PC-9 (cell line): ENCODE measurements around the gene PGA5. TPM values are rescaled to one million over a fixed set of nuclear protein-coding genes. Genes with fewer than 3 reads are reported as not detected.
"Not testable (repeated sequence)": the region's sequence is repeated elsewhere in the genome, so short reads cannot be mapped to it uniquely, and the experiment has no call there.

Experiments
- BruUV-seq: library from RNA; stranded (reverse); fragments of 400-500 nt; replicated peaks from 2 replicates; lab custom pipeline; 2021; lab: Mats Ljungman, UMichigan
- CTCF ChIA-PET: fragments of 300-600 bp; sonication (Branson Sonifier 250); formaldehyde crosslinking; loops from one replicate; lab custom pipeline; 2022; ENCODE audit warnings: antibody characterized with exemption; lab: Charles Lee
- POLR2A ChIA-PET: fragments of 300-600 bp; sonication (Branson Sonifier 250); formaldehyde crosslinking; loops from one replicate; lab custom pipeline; 2022; ENCODE audit warnings: antibody characterized with exemption; ENCODE audit not compliant: unreplicated experiment; lab: Charles Lee
- DNase-seq, 2 experiments: peaks; one replicate each; pipeline versions ENCODE4 v3.0.0 to v3.0.0-alpha.2; 2015 to 2022; ENCODE audit warnings: mixed read lengths in 1 of 2
- H2AFZ ChIP-seq: fragments of 200-600 bp; sonication (generic); 2 replicates; pipeline ENCODE4 v1.8.1; 2017; ENCODE audit warnings: antibody characterized with exemption
- H3F3A ChIP-seq: fragments of 200-600 bp; sonication (generic); 2 replicates; pipeline ENCODE4 v1.8.1; 2017; ENCODE audit warnings: antibody characterized with exemption, mild to moderate bottlenecking, low read depth; ENCODE audit not compliant: insufficient read depth
- H3K27ac ChIP-seq: fragments of 200-600 bp; sonication (generic); 2 replicates; pipeline ENCODE4 v1.6.1; 2016; ENCODE audit warnings: mixed run types
- H3K27me3 ChIP-seq: fragments of 200-600 bp; sonication (generic); 2 replicates; pipeline ENCODE4 v1.6.1; 2016; ENCODE audit warnings: low read depth, mixed run types; ENCODE audit not compliant: insufficient read depth
- H3K36me3 ChIP-seq: fragments of 200-600 bp; sonication (generic); 2 replicates; pipeline ENCODE4 v1.6.1; 2016; ENCODE audit warnings: low read depth, mixed run types
- H3K4me1 ChIP-seq: fragments of 200-600 bp; sonication (generic); replicated peaks from 2 replicates; pipeline ENCODE4 v1.6.1; 2016; ENCODE audit warnings: mixed run types; ENCODE audit not compliant: insufficient read depth
- H3K4me2 ChIP-seq: fragments of 200-600 bp; sonication (generic); 2 replicates; pipeline ENCODE4 v1.6.1; 2017; ENCODE audit warnings: mixed run types
- H3K4me3 ChIP-seq: fragments of 200-600 bp; sonication (generic); 2 replicates; pipeline ENCODE4 v1.6.1; 2016; ENCODE audit warnings: mixed run types
- H3K79me2 ChIP-seq: fragments of 200-600 bp; sonication (generic); 2 replicates; pipeline ENCODE4 v1.6.1; 2017; ENCODE audit warnings: low read depth, mixed run types
- H3K9me2 ChIP-seq: fragments of 200-600 bp; sonication (generic); 2 replicates; pipeline ENCODE4 v1.8.1; 2017; ENCODE audit warnings: mild to moderate bottlenecking; ENCODE audit not compliant: insufficient read depth
- H3K9me3 ChIP-seq: fragments of 200-600 bp; sonication (generic); 2 replicates; pipeline ENCODE4 v1.8.1; 2016; ENCODE audit warnings: low read depth; ENCODE audit not compliant: insufficient read depth
- H4K20me1 ChIP-seq: fragments of 200-600 bp; sonication (generic); 2 replicates; pipeline ENCODE4 v1.8.1; 2017; ENCODE audit not compliant: insufficient read depth
- intact Hi-C: fragments of 100-400 bp; cut with micrococcal nuclease; formaldehyde crosslinking; loops from one replicate; pipeline ENCODE4 v1.10.0; 2022; ENCODE audit not compliant: unreplicated experiment
- total RNA-seq: library from RNA; stranded (reverse); gene quantifications from 2 replicates; pipeline ENCODE4 v1.2.3, GENCODE V29; 2021

Gene PGA5
- total RNA-seq, 1 experiment from 2014 or later: not detected

DNA sequence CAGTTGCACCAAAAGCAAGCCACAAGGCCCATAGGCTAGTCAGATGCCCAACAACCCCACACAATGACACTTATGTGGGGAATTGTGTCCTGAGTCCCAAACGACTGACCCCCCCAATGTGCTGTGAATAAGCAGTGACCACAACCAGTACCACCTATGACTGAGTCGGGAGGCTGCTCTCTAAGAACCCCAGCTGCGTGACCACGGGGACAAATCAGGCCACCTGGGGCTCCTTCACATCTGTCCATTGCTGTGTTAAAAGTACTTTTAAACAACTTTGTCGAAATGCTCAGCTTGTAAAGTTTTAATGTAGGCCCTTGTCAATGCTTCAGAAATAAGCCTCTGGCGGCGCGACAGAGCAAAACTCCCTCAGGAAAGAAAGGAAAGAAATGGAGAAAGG lies 687 bp upstream of the PGA5 start:
- H3K36me3 ChIP-seq, H3K27ac ChIP-seq, BruUV-seq, H3K9me3 ChIP-seq, H3K4me2 ChIP-seq, H3K27me3 ChIP-seq, intact Hi-C loops, CTCF ChIA-PET, H3F3A ChIP-seq, DNase-seq, H4K20me1 ChIP-seq, H2AFZ ChIP-seq, H3K9me2 ChIP-seq, H3K4me1 ChIP-seq, H3K4me3 ChIP-seq, POLR2A ChIA-PET, H3K79me2 ChIP-seq: not testable (repeated sequence)

DNA sequence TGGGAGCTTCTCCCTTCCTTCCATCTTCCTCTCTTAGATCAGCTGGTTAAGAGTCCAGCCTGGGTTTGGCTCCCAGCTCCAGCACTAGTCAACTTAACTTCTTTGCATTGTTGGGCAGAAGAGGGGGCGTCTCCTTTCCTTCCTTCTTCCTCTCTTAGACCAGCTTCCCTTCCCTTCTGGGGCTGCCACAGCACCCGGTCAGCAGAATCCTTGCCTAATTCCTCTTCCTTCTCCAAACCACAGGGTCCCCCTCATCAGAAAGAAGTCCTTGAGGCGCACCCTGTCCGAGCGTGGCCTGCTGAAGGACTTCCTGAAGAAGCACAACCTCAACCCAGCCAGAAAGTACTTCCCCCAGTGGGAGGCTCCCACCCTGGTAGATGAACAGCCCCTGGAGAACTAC lies 551 bp downstream of the PGA5 start:
- H3K4me2 ChIP-seq, BruUV-seq, H3K9me3 ChIP-seq, intact Hi-C loops, H3F3A ChIP-seq, H3K4me3 ChIP-seq, H3K27ac ChIP-seq, H3K36me3 ChIP-seq, H4K20me1 ChIP-seq, H3K9me2 ChIP-seq, H2AFZ ChIP-seq, POLR2A ChIA-PET, CTCF ChIA-PET, H3K79me2 ChIP-seq, H3K4me1 ChIP-seq, DNase-seq: not testable (repeated sequence)
- peaks cover 12% of the 10 kb centered on the region for H3K27me3 ChIP-seq

DNA sequence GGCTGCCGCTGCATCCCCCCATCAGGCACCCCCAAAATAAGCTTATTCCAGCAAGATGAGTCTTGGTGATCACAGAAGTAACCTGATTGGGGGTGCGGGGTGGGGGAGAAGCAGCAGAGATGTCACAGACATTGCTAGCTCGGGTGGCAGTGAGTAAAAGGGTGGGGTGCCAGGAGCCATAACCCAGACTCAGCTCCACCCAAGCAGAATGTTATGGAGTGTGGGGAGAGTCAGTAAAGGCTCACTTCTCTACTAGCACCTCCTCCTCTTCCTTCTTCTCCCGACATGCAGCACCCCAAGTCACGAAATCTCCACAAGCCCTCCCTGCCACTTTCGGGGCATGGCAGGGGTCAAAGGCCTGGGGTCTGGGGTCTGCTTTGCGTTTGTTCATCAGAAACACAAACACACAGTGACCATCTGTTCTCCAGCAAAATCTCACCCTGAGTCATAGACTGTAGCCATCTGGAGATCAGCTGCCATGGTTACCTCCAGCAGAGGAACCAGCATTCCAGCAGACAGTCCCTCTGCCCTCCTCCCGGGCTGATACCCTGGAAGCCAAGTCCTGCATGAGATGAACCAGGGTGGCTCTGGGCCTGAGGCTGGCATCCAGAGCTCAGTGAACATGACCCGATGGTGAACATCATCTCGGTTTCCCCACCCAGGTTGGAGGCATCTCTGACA lies 4.4 kb downstream of the PGA5 start:
- DNase-seq, BruUV-seq, H3K9me2 ChIP-seq, POLR2A ChIA-PET, H3K9me3 ChIP-seq, H3K4me3 ChIP-seq, H3K79me2 ChIP-seq, H2AFZ ChIP-seq, H3K27ac ChIP-seq, CTCF ChIA-PET, H4K20me1 ChIP-seq, H3F3A ChIP-seq, intact Hi-C loops, H3K4me1 ChIP-seq, H3K4me2 ChIP-seq, H3K36me3 ChIP-seq: not testable (repeated sequence)
- H3K27me3 ChIP-seq: peaks cover 43% of the 10 kb centered on the region

DNA sequence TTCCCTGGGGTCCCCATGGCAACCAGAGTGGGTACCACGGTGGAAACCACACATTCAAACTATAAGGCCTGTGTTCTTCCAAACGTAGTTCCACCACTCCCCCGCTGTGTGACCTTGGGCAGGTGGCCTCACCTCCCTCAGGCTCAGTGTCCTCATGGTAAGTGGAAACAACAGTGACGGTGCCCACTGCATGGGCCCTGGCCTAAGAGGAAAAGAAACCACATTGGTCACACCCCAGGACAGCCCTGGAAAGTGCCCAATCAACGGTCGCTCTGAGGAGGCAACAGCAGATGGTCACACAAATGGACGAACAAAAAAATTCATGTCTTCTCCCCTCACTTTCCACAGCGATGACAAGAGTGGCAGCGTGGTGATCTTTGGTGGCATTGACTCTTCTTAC lies 7.1 kb downstream of the PGA5 start:
- H3K27me3 ChIP-seq: peaks cover 68% of the 10 kb centered on the region
- H3K4me1 ChIP-seq, H3K27ac ChIP-seq, H3K4me2 ChIP-seq, H4K20me1 ChIP-seq, H3K9me2 ChIP-seq, H3K36me3 ChIP-seq, DNase-seq, BruUV-seq, H3K79me2 ChIP-seq, intact Hi-C loops, CTCF ChIA-PET, H3F3A ChIP-seq, POLR2A ChIA-PET, H3K4me3 ChIP-seq, H3K9me3 ChIP-seq, H2AFZ ChIP-seq: not testable (repeated sequence)

DNA sequence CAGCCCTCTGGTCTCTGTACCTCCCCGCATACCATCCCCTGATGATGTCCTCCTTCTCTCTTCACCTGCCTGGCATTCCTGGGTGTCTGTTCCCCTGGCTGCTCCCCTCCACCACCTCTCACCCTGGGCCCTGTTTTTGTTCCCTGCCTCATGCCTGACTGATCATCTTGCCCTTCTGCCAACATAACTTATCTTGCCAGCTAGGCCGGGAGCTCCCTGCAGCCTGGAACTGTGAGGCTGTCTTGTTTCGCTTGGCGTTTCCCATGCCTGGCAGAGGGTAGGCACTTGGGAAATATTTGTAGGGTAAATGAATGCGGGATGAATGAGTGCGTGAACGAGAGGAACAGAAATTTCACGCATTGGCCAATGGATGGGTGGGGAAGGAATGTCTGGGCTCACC lies 8.2 kb downstream of the PGA5 start:
- H3K79me2 ChIP-seq, H3K9me2 ChIP-seq, H2AFZ ChIP-seq, DNase-seq, H4K20me1 ChIP-seq, H3K36me3 ChIP-seq, H3K9me3 ChIP-seq, CTCF ChIA-PET, H3K4me2 ChIP-seq, POLR2A ChIA-PET, H3K4me3 ChIP-seq, BruUV-seq, H3K4me1 ChIP-seq, intact Hi-C loops, H3F3A ChIP-seq, H3K27ac ChIP-seq: not testable (repeated sequence)
- peaks cover 78% of the 10 kb centered on the region for H3K27me3 ChIP-seq

DNA sequence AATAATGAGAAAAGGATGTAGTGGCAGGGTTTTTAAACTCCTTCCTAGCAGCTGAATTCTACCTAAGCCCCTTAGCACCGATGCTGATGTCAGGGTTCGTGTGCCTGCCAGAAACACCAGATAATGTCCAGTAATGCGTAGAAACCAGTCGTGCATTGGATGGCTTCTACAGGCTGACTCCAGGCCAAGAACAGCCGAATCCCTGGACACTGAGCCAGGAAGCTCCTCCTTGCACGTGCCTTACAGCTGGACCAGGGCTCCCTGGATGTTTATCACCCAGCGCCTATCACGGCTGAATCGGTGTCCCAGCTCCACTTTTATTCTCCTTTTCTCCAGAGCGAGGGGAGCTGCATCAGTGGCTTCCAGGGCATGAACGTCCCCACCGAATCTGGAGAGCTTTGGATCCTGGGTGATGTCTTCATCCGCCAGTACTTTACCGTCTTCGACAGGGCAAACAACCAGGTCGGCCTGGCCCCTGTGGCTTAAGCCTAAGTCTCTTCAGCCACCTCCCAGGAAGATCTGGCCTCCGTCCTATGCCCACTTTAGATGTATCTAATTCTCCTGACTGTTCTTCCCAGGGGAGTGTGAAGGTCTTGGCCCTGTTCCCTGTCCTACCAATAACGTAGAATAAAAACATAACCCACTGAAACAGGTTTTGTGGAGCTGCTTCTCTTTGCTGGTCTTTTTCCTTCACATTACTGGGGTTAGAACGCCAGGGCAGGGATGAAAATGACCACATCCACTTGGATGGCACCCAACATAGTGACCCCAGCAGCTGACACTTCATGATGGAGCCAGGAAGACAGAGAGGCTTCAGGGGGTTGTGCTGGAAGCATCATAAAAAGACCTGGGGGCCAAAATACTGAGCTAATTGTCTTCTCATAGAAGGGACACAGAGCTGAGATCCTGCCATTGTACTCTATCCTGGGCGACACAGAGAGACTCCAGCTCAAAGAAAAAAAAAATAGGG lies 10.1 kb downstream of the PGA5 start:
- H3K27ac ChIP-seq, CTCF ChIA-PET, H3K36me3 ChIP-seq, H3F3A ChIP-seq, H4K20me1 ChIP-seq, H3K9me2 ChIP-seq, H3K9me3 ChIP-seq, H3K4me2 ChIP-seq, H3K4me3 ChIP-seq, H3K4me1 ChIP-seq, H2AFZ ChIP-seq, DNase-seq, H3K79me2 ChIP-seq, BruUV-seq: not testable (repeated sequence)
- intact Hi-C loops: loop anchor here (10.0 kb wide), 1 partner anchor 84 kb away; the partner anchor contains the start of genes DDB1 and TKFC
- H3K27me3 ChIP-seq: peaks cover 80% of the 10 kb centered on the region
- POLR2A ChIA-PET: interaction anchor here (0.7 kb wide), 1 partner anchor 13 kb away, joined by 3 read pairs; no protein-coding TSS in a partner anchor

DNA sequence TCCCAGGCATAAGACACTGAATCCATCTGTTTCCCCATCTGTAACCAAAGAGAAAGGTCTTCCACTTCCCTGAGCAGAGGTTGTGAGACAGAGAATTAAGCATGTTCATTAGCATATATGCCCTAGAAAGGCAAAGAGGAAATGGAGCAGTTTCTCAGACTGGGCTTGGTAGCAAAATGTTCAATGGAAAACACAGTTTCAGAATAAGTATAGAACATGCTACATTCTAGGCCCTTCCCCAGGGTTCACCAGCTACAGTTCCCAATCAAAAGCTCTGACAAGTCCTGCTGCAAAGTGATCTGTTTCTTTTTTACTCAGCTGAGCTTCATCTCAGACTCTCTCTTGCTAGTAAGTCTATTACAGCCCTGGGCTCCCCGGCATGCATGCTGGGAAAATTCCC lies 11.4 kb downstream of the PGA5 start:
- CTCF ChIA-PET: interaction anchor here (0.6 kb wide), 1 partner anchor 16 kb away, joined by 4 read pairs; no protein-coding TSS in a partner anchor

More for the DNA sequence above, 11.4 kb downstream of the PGA5 start:
- not testable (repeated sequence) for BruUV-seq, H3K4me1 ChIP-seq, H3K4me3 ChIP-seq, DNase-seq, H3F3A ChIP-seq, H3K27ac ChIP-seq, H3K36me3 ChIP-seq, H2AFZ ChIP-seq, H3K9me3 ChIP-seq, H3K4me2 ChIP-seq, H3K79me2 ChIP-seq, H3K9me2 ChIP-seq, H4K20me1 ChIP-seq
- POLR2A ChIA-PET: interaction anchor here (0.7 kb wide), 1 partner anchor 12 kb away, joined by 3 read pairs; no protein-coding TSS in a partner anchor
- intact Hi-C loops: loop anchor here (10.0 kb wide), 1 partner anchor 82 kb away; the partner anchor contains the start of genes DDB1 and TKFC
- H3K27me3 ChIP-seq: peaks cover 81% of the 10 kb centered on the region
